Measurements from ENCODE around the gene FBN1.

The FBN1 gene

DNA sequence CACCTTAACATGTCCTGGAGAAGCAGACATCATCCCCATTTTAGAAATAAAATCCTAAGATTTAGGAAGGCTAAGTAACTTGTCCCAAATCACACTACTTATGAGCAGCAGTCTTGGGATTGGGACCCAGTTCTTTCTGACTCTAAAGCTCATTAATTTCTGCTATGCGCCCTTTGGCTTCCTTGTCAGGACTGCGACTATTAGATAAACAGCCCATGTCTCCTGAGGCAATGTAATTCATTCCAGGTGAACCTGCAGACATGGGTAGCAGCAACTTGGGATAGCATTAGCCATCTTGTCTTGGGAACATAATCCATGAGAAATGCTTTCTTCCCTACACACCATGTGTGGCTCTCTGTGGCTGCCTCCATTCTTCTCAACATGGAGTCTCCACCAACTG, 32.3 kb upstream of the FBN1 start:
- H3K4me1 ChIP-seq (ENCODE audit: insufficient read depth, poor library complexity, severe bottlenecking), result peaks cover 24% of the 10 kb centered on the region
- DNase-seq (ENCODE audit: low spot score) (no peak), ATAC-seq (ENCODE audit: low read depth) (no peak)
- H3K4me3 ChIP-seq (ENCODE audit: severe bottlenecking), result no peak overlapping the region
- H3K36me3 ChIP-seq (ENCODE audit: low read depth), result no peaks in the 10 kb centered on the region
- no peak for TF ChIP-seq CTCF (IDR thresholded peaks at IDR 0.05; ENCODE audit: poor library complexity, severe bottlenecking)
- no peaks in the 10 kb centered on the region for H3K27me3 ChIP-seq (ENCODE audit: insufficient read depth, poor library complexity, severe bottlenecking)
- H3K9me3 ChIP-seq (ENCODE audit: severe bottlenecking), result no peaks in the 10 kb centered on the region
- no peak overlapping the region for H3K27ac ChIP-seq (ENCODE audit: poor library complexity, severe bottlenecking)

- no peak overlapping the region for H3K4me3 ChIP-seq (ENCODE audit: severe bottlenecking)
- no peaks in the 10 kb centered on the region for H3K27me3 ChIP-seq (ENCODE audit: insufficient read depth, poor library complexity, severe bottlenecking)
- no peak for TF ChIP-seq CTCF (IDR thresholded peaks at IDR 0.05; ENCODE audit: poor library complexity, severe bottlenecking)
- H3K36me3 ChIP-seq (ENCODE audit: low read depth), result no peaks in the 10 kb centered on the region
- ATAC-seq (ENCODE audit: low read depth) (no peak), DNase-seq (ENCODE audit: low spot score) (no peak)
- no peak overlapping the region for H3K27ac ChIP-seq (ENCODE audit: poor library complexity, severe bottlenecking)
- H3K4me1 ChIP-seq (ENCODE audit: insufficient read depth, poor library complexity, severe bottlenecking), result peaks cover 9% of the 10 kb centered on the region
- no peaks in the 10 kb centered on the region for H3K9me3 ChIP-seq (ENCODE audit: severe bottlenecking)
Measured at GRCh38 chr15:48675436-48675835, 29.9 kb upstream of the FBN1 start.

GRCh38 chr15:48674876-48675275, 29.4 kb upstream of the FBN1 start:
- no peak overlapping the region for H3K27ac ChIP-seq (ENCODE audit: poor library complexity, severe bottlenecking)
- no peaks in the 10 kb centered on the region for H3K36me3 ChIP-seq (ENCODE audit: low read depth)
- H3K27me3 ChIP-seq (ENCODE audit: insufficient read depth, poor library complexity, severe bottlenecking), result no peaks in the 10 kb centered on the region
- no peak for TF ChIP-seq CTCF (IDR thresholded peaks at IDR 0.05; ENCODE audit: poor library complexity, severe bottlenecking)
- no peaks in the 10 kb centered on the region for H3K9me3 ChIP-seq (ENCODE audit: severe bottlenecking)
- ATAC-seq (ENCODE audit: low read depth) (no peak), DNase-seq (ENCODE audit: low spot score) (no peak)
- no peak overlapping the region for H3K4me3 ChIP-seq (ENCODE audit: severe bottlenecking)
- H3K4me1 ChIP-seq (ENCODE audit: insufficient read depth, poor library complexity, severe bottlenecking), result peaks cover 8% of the 10 kb centered on the region

DNA sequence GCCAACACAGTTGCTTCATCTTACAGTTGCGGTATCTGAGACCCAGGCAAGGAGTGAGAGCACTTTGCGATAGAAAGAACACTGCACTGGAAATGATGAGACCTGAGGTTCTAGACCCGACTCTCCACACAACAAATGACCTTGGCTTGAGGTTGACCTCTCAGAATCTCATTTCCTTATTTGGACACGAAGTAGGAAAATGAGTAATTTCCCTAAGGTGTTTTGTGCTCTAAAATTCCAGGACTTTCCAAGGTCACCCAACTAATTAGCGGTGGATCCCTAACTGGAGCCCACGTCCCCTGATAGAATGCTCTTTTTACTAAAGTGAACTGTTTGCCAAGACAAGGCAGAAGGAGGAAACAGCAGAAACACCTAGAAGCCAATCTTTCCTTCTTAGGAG, 26.7 kb upstream of the FBN1 start:
- ATAC-seq (ENCODE audit: low read depth) (no peak), DNase-seq (ENCODE audit: low spot score) (no peak)
- Histone ChIP-seq H3K27ac (ENCODE audit: poor library complexity, severe bottlenecking) (no peak overlapping the region), H3K9me3 (ENCODE audit: severe bottlenecking) (no peaks in the 10 kb centered on the region), H3K36me3 (ENCODE audit: low read depth) (no peaks in the 10 kb centered on the region), H3K4me3 (ENCODE audit: severe bottlenecking) (no peak overlapping the region), H3K4me1 (ENCODE audit: insufficient read depth, poor library complexity, severe bottlenecking) (peaks cover 16% of the 10 kb centered on the region), H3K27me3 (ENCODE audit: insufficient read depth, poor library complexity, severe bottlenecking) (no peaks in the 10 kb centered on the region)
- no peak for TF ChIP-seq CTCF (IDR thresholded peaks at IDR 0.05; ENCODE audit: poor library complexity, severe bottlenecking)

DNA sequence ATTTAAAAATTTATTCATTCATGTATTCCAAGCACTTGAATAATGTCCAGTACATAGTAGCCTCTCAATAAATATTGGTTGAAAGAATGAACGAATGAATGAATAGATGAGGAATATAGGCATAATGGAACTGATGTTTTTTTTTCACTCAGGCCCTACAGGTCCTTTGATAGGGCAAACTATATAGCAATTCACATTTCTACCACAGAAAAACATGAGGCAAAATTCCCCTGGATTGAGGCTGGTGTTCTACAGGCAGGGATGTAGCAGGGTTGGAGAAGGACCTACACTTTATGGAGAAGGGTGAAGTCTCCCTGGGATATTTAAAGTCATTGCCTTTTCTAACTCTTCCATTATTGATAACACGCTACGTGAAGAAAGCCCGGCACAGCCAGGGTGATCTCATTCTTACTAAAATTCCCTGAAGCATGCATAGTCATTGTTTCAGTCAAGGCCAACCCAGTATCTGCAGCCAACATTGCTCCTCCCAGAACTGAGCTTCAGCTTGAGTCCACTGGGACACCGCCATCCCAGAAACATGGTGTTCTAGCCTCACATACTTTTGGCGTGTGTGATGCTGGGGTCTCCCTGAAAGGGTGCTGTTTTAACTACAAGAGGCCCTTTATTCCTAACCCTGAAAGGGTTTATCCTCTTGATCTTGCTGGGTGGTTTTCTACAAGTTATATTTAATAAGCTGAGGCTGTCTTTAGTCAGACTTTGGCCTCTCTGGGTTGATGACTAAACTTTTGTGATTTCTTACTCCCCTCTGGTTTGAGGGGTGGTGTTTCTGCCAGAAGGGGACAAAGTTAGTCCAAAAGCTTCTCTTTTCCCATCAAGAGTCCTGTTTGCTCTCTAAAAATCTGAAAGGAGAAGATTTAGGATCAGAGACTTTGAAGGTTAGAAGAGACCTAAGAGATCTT, 25.9 kb upstream of the FBN1 start:
- Histone ChIP-seq H3K4me3 (ENCODE audit: severe bottlenecking) (no peak overlapping the region), H3K36me3 (ENCODE audit: low read depth) (no peaks in the 10 kb centered on the region), H3K27ac (ENCODE audit: poor library complexity, severe bottlenecking) (no peak overlapping the region), H3K9me3 (ENCODE audit: severe bottlenecking) (no peaks in the 10 kb centered on the region), H3K27me3 (ENCODE audit: insufficient read depth, poor library complexity, severe bottlenecking) (no peaks in the 10 kb centered on the region), H3K4me1 (ENCODE audit: insufficient read depth, poor library complexity, severe bottlenecking) (peaks cover 19% of the 10 kb centered on the region)
- ATAC-seq (ENCODE audit: low read depth) (peak; percentile 83), DNase-seq (ENCODE audit: low spot score) (no peak)
- no peak for TF ChIP-seq CTCF (IDR thresholded peaks at IDR 0.05; ENCODE audit: poor library complexity, severe bottlenecking)
